Cardiac septum (tissue), 1 donor: ENCODE results near the gene ACSM4. TPM values are rescaled to one million over a fixed set of nuclear protein-coding genes. Genes with fewer than 3 reads are reported as not detected.

ENCODE experiments used
- total RNA-seq: library from RNA; stranded (reverse); fragmentation: NEBNext Ultra II Directional; extraction: Animal tissue kit (Norgen Biotek cat#: 25700); gene quantifications from one replicate; pipeline ENCODE4 v1.2.1, GENCODE V29; 2021
- donor health status: DM: no; HTN: no; CAD: no.

ACSM4 gene
- total RNA-seq, 1 donor from 2014 or later: not detected

Other genes with a start within 250 kb of the ACSM4 start
- gene C1S, start 243.4 kb upstream of the ACSM4 start, total RNA-seq: 69.0 TPM
- 96.9 TPM for gene C1R, start 211.6 kb upstream of the ACSM4 start, total RNA-seq
- 10.5 TPM for gene C1RL, start 194.9 kb upstream of the ACSM4 start, total RNA-seq
- 0.62 TPM for gene RBP5, start 175.2 kb upstream of the ACSM4 start, total RNA-seq
- gene CLSTN3, start 173.7 kb upstream of the ACSM4 start, total RNA-seq: 5.7 TPM
- gene PEX5, start 114.4 kb upstream of the ACSM4 start, total RNA-seq: 30.3 TPM
- gene CD163L1, start 140.1 kb downstream of the ACSM4 start, total RNA-seq: 3.1 TPM
- 20.6 TPM for gene CD163, start 199.7 kb downstream of the ACSM4 start, total RNA-seq